Adrenal gland (tissue), 12 donors: ENCODE results near the gene AGPAT3. TPM values are rescaled to one million over a fixed set of nuclear protein-coding genes. Genes with fewer than 3 reads are reported as not detected.

Experiments
- DNase-seq, 7 donors: peaks; one replicate each; pipeline ENCODE4 v3.0.0-alpha.2; 2019 to 2020
- H3K27ac ChIP-seq, 5 donors: fragments of 200-600 bp; sonication (generic) in 4 of 5; 1 replicate in 3 of 5; 2 replicates in 2 of 5; pipeline versions ENCODE4 v1.5.1 to v1.8.0; 2016 to 2020; ENCODE audit warnings: mild to moderate bottlenecking in 1 of 5
- H3K27me3 ChIP-seq: fragments of 200-600 bp; 2 replicates; pipeline ENCODE4 v1.8.0; 2021
- H3K36me3 ChIP-seq, 2 donors: fragments of 200-600 bp; replicated peaks in 1 of 2; 1 replicate in 1 of 2; 2 replicates in 1 of 2; pipeline versions ENCODE4 v1.5.1 to v1.8.0; 2018 to 2022
- H3K4me1 ChIP-seq, 2 donors: fragments of 200-600 bp; replicated peaks in 1 of 2; 1 replicate in 1 of 2; 2 replicates in 1 of 2; pipeline versions ENCODE4 v1.5.1 to v1.8.0; 2018 to 2021
- H3K4me3 ChIP-seq, 4 donors: fragments of 200-600 bp; sonication (generic) in 3 of 4; one replicate each; pipeline ENCODE4 v1.5.1; 2016 to 2018
- H3K9me3 ChIP-seq, 3 donors: fragments of 200-600 bp; sonication (generic) in 1 of 3; replicated peaks in 1 of 3; 1 replicate in 2 of 3; 2 replicates in 1 of 3; pipeline versions ENCODE4 v1.5.1 to v1.8.0; 2016 to 2021
- POLR2A ChIP-seq, 2 donors: fragments of 450-650 bp; IDR thresholded peaks; one replicate each; pipeline ENCODE4 v1.6.1; 2017; ENCODE audit warnings: antibody characterized with exemption in 2 of 2, mild to moderate bottlenecking in 2 of 2, moderate library complexity in 1 of 2
- WGBS, 4 donors: extraction: QIAGEN DNeasy Blood & Tissue Kit in 2 of 4; methylation state at CpG; one replicate each; pipeline versions ENCODE4 v1.1.5 to v1.1.7; 2013 to 2017; 5-methylcytosine and 5-hydroxymethylcytosine counted together
- intact Hi-C, 2 donors: fragments of 100-400 bp; cut with DNase I; formaldehyde crosslinking; loops; one replicate each; pipeline versions ENCODE4 v1.14.1 to v1.15.0; 2022 to 2023
- polyA plus RNA-seq, 3 donors: library from polyadenylated mRNA; stranded (reverse); fragments of 200-250 nt in 2 of 3; fragments of 350-450 nt in 1 of 3; fragmentation: Illumina TruSeq in 1 of 3; extraction: RNeasy Lipid Tissue Mini Kit (QIAGEN cat#74804) in 1 of 3; gene quantifications; one replicate each; pipeline ENCODE4 v1.2.3, GENCODE V29; 2013 to 2014
- total RNA-seq, 9 donors: library from RNA; depleted of rRNA in 4 of 9; stranded (reverse); fragments of >200 nt in 4 of 9; fragments of 120-200 nt in 1 of 9; fragmentation: NEBNext Ultra II Directional in 1 of 9; extraction: Animal tissue kit (Norgen Biotek cat#: 25700) in 1 of 9; gene quantifications; one replicate each; pipeline versions ENCODE4 v1.1.0 to v1.2.4, GENCODE V29; 2013 to 2023
- TF ChIP-seq, protein P1 (sequence below), 6 experiments: fragments of 450-650 bp in 4 of 6; fragments of 200-600 bp in 2 of 6; sonication (generic) in 1 of 6; IDR thresholded peaks; 1 replicate in 5 of 6; 2 replicates in 1 of 6; pipeline versions ENCODE4 v1.5.1 to v1.8.0; 2016 to 2021; ENCODE audit warnings: antibody characterized with exemption in 6 of 6, mild to moderate bottlenecking in 2 of 6, moderate library complexity in 1 of 6
- donor health status: healthy with polysubstance abuse.
- donor health status: Bipolar disorder and iron deficiency.
- donor health status: DM: yes; HTN: yes; CAD: no.
- donor health status: DM: no; HTN: no; CAD: no.
- donor health status: DM: no; HTN: no; CAD: no.
- donor health status: DM: yes; HTN: yes; CAD: no.

Gene AGPAT3
- total and polyA plus RNA-seq, 12 donors = 25.3 to 88.9 (median 47.8) TPM

DNA sequence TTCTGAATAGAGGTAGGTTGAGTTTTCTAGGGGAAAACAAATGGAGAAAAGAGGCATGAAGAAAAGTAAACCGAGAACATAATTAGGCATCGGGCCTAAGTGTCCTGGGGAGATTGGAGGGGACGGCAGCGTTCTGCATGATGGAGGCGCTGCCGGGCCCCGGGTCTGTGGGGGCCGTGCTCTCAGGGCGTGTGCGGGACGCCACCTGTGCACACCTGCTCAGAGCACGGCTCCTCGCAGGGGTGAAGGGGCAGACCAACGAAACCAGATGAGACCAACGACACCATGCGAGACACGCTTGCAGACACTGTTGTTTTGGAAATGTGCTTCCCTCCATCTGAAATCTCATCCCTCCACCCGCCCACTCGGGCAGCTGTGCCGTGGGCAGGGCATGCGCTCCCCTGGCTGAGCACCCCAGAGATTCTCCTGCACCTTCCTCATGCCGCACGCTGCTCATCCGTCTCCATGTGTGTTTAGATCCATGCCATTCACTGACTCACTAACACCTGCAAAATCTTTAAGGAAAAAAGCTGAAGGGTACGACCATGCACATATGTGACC is 118.9 kb downstream of the AGPAT3 start:
- TF ChIP-seq, protein P1, sequence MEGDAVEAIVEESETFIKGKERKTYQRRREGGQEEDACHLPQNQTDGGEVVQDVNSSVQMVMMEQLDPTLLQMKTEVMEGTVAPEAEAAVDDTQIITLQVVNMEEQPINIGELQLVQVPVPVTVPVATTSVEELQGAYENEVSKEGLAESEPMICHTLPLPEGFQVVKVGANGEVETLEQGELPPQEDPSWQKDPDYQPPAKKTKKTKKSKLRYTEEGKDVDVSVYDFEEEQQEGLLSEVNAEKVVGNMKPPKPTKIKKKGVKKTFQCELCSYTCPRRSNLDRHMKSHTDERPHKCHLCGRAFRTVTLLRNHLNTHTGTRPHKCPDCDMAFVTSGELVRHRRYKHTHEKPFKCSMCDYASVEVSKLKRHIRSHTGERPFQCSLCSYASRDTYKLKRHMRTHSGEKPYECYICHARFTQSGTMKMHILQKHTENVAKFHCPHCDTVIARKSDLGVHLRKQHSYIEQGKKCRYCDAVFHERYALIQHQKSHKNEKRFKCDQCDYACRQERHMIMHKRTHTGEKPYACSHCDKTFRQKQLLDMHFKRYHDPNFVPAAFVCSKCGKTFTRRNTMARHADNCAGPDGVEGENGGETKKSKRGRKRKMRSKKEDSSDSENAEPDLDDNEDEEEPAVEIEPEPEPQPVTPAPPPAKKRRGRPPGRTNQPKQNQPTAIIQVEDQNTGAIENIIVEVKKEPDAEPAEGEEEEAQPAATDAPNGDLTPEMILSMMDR (IDR thresholded peaks at IDR 0.05) = no peak
- no peak for TF ChIP-seq POLR2A (IDR thresholded peaks at IDR 0.05)
- Histone ChIP-seq H3K27me3 (no peaks in the 10 kb centered on the region), H3K4me3 (no peak overlapping the region), H3K27ac (no peak overlapping the region), H3K36me3 (peaks cover 0 to 30% of the 10 kb centered on the region in 2 donors), H3K9me3 (no peaks in the 10 kb centered on the region), H3K4me1 (no peaks in the 10 kb centered on the region)
- WGBS, 4 donors = 90 to 96% (median 94%) methylated on average over 14 to 25 of the region's 25 CpGs
- intact Hi-C loops = no loop called here
- DNase-seq = no peak

DNA sequence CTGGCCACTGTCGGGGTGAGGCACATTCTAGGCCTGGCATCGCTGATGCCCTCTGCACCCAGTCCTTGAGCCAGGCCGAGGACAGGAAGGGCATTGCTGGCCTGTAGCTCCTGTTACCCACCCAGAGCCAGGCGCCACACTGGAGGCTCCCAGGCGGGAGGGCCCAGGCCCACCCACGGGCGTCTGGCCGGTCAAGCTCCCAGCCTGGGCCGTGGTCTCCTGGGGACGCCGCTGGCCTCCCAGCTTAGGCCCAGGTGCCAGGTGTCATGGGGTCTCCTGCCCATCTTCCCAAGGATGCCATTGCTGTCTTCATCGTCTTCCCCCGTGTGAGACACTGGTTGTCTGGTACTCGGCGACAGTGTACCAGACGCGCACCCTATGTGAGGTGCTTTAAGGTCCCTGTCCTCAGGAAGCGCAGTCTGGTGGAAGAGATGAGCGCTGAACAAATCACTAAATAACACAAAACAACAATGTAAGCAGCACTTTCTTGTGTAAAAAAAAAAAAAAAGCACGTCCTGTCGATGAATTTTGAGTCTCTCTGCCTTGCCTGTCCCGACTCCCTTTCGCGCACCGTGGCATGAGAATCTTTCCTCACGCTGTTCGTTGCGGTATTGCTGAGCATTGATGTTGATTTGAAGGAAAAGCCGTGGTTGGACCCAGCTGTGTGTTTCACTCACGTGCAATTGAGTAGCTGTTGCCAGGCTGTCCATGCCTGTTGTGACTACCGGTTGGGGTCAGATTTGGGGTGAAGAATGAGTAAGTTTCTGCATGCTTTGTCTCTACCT is 120.1 kb downstream of the AGPAT3 start:
- H3K27ac ChIP-seq = no peak overlapping the region

DNA sequence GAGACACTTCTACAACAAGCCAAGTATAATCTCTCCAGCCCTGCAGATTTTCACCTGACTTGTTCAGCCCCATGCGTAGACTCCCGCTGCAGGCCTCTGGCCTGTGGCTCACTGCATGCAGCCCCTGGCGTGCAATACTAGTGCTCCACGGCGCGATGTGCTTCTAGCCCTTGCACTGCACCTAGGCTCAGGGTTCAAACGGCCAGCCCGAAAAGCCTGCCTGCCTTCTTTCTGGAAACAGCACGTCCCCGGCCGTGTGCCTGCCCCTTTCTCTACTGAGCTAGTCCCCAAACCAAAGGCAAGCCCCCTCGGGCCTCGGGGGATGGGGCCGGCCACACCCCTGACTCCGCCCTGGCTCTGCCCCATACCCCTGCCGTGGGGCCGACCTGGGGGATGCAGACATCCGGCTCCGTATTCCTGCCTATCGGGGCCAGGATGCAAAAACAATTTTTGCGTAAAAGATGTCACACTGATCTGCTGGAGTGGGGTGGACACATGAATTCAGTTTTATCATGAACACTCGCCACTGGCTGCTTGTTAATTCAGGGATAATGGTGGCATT is 120.7 kb downstream of the AGPAT3 start:
- 29 to 75% (median 48%) methylated on average over 5 to 22 of the region's 22 CpGs for WGBS, 4 donors
- Histone ChIP-seq H3K4me3 (no peak overlapping the region), H3K27me3 (no peaks in the 10 kb centered on the region), H3K27ac (no peak overlapping the region), H3K9me3 (no peaks in the 10 kb centered on the region), H3K4me1 (no peaks in the 10 kb centered on the region), H3K36me3 (peaks cover 0 to 25% of the 10 kb centered on the region in 2 donors)
- intact Hi-C loops = no loop called here
- DNase-seq = no peak
- TF ChIP-seq POLR2A (IDR thresholded peaks at IDR 0.05) = no peak
- TF ChIP-seq, protein P1 (IDR thresholded peaks at IDR 0.05) = no peak

More for the DNA sequence above, 120.1 kb downstream of the AGPAT3 start:
- intact Hi-C loops = no loop called here
- H3K4me3 ChIP-seq = no peak overlapping the region
- H3K9me3 ChIP-seq = no peaks in the 10 kb centered on the region
- WGBS, 4 donors = 89 to 92% (median 91%) methylated on average over 22 to 31 of the region's 31 CpGs
- no peak for TF ChIP-seq POLR2A (IDR thresholded peaks at IDR 0.05)
- TF ChIP-seq, protein P1 (IDR thresholded peaks at IDR 0.05) = no peak
- no peaks in the 10 kb centered on the region for H3K27me3 ChIP-seq
- H3K36me3 ChIP-seq = peaks cover 0 to 29% of the 10 kb centered on the region in 2 donors
- DNase-seq = no peak
- H3K4me1 ChIP-seq = no peaks in the 10 kb centered on the region
